Bone marrow (tissue), 2 donors: ENCODE results near the gene FOXRED2.

Experiments
- DNase-seq, 2 donors: peaks; one replicate each; lab custom pipeline; 2025; lab: John Stamatoyannopoulos, UW

Gene FOXRED2

DNA sequence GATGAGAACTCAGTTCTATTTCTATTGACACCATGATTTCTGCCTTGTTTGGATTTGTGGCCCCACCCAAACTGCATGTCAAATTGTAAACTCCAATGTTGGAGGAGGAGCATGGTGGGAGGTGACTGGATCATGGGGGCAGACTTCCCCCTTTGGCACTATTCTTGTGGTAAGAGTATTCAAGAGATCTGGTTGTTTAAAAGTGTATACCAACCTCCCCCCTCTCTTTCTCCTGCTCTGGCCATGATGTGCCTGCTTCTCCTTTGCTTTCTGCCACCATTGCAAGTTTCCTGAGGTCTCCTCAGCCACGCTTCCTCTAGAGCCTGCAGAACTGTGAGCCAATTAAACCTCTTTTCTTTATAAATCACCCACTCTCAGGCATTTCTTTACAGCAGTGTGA lies 7.9 kb upstream of the FOXRED2 start:
- no peak for DNase-seq

DNA sequence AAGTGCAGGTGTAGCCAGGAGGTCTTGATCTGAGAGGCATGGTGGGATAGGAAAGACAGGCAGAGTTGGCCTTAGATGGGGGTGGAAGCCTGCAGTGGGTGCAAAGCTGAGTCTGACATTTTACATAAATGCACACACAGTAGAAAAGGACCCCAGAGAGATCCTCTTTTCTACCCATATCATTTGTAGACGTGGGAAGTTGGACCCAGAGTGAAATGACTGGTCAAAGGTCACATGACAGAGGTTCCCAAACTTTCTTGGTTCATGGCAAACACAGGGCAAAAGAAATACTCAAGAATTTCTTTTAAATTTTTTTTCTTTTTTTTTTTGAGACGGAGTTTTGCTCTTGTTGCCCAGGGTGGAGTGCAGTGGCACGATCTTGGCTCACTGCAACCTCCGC lies 6.2 kb upstream of the FOXRED2 start:
- DNase-seq = no peak

DNA sequence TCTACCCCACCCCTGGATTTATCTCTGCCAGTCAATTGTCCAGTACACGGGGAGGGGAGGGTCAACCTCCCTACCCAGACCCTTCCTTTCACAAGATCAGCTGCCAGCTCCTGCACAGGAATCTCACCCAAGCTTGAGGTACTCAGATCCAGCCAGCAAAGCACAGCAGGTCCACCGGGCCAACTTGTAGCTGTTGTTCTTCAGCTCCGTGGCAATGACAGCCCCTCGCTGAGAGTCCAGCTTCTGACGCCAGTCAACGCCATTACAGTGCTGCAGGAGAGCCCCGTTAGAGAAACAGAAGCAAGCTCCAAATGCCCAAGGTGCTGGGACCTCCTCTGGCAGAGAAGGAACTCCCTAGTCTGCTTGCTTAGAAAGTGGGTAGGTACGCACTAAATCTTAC lies 5.5 kb upstream of the FOXRED2 start:
- no peak for DNase-seq

DNA sequence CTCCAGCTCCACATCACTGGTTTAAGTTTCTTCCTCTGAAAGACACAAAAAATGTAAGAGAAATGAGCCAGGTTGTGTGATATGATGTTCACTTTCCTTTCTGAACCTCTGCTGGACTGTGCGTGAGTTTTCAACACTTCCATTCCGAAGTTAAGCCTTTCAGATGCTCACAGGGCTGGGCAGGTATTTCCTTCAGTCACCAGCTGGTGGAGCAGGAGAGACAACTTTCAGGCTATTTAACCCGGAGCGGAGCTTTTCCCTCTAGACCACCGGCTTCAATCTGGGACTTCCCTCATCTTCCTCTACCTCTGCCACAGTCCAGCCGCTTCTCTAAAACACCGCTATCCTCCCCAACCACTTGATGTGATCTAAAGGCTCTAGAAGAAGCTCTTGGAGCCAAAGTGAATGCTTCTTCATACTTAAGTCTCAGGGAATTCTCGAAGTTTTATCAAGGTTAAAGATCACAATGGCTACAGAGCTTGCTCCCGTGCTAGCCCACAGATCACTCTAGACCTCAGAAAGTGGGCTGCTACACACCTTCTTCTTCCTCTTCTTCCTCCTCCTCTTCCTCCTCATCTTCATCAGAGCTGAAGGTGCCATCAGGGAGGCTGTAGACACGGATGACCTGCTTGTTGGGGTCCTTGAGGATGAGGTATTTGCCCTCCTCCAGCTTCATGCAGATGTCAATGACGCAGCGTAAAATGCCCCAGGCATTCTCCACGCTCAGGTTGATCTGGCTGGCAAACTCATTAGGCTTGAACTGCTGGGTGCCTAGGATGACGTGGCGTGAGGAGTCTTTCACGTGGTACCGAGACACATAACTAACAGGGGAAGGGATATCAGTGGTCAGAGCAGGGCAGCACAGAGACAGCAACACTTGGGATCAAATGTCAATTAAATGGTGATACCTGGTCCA lies 4.4 kb upstream of the FOXRED2 start:
- DNase-seq = peak; percentile 1 to 2

DNA sequence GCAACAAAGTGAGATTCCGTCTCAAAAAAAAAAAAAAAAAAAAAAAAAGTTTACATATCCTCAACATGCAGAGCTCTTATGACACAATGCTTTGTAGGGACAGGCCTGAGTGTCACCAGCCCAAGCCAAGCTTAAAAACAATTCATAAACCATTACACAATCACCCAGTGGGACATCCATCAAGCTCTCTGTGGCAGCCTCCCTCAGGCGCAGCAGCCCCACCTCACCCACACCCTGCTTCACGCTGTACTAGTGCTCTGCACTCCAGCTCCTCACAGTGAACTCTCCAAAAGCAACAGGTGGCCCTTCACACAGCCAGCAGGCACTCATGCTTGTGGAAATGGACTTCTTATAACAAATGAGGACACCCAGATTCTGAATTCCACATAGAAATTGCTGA lies 3.5 kb upstream of the FOXRED2 start:
- DNase-seq = no peak

DNA sequence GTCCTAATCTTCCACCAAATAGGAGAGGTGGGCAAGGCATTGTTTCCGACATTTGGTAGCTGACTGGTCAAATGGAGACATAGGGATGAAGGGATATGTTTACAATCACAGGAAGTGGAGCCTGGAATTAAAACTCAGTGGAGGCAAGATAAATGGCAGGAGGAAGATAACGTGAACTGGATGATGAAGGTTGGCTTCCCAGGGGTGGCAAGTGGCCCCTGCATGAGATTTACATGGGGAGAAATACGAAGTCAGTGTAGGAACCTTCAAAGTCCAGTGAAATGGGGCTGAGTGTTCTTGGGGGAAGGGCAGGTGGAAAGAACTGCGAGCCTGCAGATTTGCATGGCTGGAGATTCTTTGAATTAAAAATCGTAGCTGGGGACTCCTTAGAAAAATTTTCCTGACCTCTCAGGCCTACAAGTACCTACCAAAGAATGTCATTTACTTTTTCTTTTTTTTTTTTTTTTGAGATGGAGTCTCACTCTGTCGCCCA lies 724 bp upstream of the FOXRED2 start:
- DNase-seq = no peak

DNA sequence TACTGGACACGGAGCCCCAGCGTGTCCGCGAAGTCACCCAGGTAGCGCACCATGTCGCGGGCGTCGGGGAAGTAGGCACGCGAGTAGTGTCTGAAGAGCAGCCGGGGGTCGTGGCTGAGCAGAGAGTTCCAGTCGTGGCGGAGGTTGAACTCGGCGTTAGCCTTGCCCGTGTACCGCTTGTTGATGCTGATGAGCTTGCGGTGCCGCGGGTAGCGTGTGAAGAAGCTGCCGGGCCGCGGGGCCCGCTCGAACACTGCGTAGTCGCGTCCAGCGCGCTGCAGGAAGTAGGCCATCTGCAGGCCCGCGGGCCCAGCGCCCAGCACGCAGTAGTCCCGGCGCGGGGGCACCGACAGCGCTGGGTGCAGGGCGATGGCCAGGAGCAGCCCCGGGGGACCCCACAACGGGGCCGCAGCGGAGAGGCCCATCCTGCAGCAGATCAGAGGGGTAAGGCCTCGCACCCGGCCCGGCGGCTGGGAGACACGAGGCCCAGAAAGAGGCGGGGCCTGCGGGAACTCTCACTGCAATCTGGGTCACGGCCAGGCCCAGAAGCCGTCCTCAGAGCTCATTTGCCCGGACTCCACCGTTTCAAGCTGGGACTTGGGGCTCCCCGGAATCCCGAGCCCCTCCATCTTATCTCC lies 723 bp downstream of the FOXRED2 start:
- no peak for DNase-seq

DNA sequence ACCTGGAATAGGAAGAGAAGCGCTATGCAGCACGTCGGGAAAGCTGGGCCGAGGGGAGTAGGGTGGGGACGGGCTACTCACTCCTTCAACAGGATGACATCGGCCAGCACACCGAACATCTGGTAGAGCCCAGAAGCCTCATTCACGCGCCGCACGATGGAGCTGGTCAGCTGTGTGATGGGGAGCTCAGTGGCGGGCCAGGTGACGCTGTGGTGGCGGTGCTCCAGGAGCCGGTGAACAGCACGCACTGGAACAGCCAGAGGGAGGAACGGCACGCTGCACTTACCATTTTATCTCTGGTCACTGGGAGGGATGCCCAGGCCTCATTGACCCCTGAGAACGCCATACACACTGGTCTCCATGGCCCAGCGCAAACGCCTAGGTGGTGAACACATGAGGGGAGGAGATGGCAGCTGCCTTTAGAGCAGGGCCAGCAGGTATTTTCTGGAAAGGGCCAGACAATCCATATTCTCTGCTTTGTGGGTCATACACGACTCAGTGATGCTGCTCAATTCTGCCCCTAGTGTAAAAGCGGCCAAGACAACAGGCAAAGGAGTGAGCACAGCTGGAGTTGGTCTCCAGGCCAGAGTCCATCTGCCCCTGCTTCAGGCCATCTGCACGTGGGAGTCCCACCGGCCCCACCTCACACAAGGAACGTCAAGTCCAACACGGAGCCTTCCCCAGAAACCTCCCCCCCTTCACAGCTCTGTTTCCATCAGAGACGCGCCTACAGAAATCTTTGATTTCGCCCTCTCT lies 8.8 kb downstream of the FOXRED2 start:
- DNase-seq = no peak

DNA sequence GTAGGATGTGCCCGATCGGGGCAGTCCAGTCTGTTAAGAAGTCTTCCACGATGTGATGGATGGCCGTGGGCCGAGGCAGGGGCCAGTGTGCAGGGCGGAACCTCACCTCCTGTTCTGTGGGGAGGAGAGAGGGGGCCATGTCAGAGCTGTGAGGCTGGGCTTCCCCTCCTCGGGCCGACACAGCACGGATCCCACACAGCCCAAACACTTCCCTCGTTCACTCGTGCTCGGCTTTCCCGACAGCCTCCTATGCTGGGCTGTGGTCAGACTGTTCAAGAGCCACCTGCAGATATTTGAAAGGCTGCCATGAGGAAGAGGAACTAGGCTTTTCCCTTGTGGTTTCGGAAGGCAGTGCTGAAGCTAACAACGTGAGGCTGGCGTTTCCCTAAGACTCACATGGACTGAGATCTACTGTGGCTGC lies 13.1 kb downstream of the FOXRED2 start:
- peak; percentile 18 to 76 for DNase-seq

DNA sequence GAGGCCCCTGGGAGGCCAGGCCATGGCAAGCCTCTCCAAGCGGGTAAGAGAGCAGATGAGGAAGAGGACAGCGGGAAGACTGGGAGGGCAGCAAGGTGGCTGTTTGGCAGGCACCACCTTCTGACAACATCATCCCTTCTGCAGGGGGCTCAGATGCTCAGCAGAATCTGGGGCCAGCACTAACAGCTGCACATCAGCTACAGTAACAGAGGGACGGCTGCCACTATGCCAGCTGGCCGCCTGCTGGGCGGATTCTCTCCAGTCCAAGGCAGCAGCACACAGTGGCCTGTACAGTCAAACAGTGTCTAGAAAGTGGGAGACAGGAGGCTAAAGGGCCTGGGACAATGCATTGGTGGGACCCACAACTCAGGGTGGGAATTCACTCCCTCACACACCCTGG lies 14.7 kb downstream of the FOXRED2 start:
- DNase-seq = no peak

DNA sequence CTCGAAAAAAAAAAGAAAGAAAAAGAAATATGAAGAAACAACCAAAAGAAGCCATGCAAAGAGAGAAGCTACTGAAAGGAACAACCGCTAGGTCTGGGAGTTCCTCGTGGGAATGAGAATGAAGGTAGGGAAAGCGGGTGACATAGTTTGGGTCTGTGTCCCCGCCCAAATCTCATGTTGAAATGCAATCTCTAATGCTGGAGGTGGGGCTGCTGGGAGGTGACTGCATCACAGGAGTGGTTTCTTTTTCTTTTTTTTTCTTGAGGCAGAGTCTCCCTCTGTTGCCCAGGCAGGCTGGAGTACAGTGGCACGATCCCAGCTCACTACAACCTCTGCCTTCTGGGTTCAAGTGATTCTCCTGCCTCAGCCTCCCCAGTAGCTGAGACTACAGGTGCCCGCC lies 15.7 kb downstream of the FOXRED2 start:
- no peak for DNase-seq

DNA sequence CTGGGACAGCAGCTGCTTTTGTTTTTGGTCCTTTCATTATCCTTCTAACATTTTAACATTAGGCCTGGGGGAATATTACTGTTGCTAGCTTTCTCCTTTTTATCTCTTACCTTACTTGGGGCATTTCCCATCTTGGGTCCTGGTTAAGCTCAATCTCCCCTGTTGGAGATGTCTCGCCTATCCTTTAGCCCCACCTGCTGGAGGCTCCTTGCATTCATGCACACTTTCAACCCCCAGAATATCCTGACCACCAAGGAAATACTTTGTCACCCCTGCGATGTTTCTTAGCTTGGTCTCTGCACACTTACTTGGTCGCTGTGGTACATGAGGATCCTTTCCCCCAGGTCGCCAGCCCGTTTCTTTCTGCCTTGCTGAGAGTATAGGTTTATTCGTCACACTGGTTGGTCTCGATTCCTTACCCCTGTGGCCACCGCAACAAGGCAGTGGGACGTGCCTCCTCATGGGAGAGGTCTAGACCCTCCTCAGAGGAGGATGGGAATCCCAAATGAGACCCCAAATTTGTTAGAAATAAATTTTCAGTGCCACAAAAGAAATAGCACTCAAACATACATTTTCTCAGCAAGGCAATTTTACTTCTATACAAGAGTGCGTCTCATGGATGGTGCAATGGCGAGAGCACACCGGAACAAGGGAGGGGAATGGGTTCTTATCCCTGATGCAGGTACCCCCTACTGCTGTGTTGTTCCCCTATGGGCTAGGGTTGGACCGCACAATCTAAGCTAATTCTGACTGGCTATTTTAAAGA lies 20.0 kb downstream of the FOXRED2 start:
- DNase-seq = peak; percentile 10 to 36

DNA sequence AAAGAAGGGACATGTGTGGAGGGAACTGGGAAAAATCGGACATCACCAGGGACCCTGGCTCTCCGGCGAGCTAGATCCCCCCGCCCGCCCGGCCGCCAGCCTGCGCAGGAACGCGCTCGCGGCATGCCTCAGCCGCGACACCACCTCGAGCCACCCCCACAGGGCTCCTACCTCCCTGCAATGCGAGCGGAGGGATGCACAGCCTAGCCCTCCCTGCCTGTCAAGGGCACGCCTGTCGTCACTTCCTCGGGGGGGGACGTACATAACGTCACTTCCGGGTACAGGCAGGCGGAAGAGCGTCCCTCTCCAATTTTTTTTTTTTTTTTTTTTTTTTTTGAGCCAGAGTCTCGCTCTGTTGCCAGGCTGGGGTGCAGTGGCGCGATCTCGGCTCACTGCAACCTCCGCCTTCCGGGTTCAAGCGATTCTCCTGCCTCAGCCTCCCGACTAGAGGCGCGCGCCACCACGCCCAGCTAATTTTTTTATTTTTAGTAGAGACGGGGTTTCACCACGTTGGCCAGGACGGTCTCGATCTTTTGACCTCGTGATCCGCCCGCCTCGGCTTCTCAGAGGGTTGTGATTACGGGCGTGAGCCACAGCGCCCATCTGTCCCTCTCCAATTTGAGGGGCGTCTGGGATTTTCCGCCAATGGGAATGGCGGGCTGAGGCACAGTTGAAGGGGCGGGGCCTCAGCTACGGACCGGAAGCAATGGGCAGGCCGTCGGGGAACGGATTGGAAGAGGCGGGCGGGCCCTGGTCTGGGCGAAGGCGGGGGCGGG lies 25.3 kb downstream of the FOXRED2 start, which contains the start of gene TXN2:
Gene TXN2, minus strand, starts transcription at position 248 of the 776 bp plus-strand sequence. CDS start 803 bp downstream, outside the sequence.
- DNase-seq = peak; percentile 89 to 90

DNA sequence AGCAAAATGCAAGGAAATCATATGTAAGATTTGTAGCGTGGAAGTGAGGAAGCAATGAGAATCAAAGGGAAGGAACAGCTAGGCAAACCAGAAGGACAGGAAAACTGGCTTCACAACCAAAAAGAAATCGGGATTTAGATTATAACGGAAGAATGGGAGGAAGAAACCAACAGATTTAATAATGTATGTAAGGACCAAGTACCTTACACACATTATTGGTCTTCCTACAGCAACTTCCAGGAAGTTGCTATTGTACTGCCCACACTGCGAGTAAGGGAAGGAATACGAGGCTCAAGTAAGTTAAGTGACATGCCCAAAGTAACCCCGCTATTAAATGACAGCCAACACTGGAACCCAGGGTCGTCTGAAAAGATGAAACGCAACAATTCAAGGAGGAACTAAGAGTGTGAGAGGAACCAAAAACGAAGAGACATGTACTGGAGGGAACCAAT lies 25.9 kb downstream of the FOXRED2 start:
- peak in 1 of 2 donors; percentile 73 for DNase-seq

DNA sequence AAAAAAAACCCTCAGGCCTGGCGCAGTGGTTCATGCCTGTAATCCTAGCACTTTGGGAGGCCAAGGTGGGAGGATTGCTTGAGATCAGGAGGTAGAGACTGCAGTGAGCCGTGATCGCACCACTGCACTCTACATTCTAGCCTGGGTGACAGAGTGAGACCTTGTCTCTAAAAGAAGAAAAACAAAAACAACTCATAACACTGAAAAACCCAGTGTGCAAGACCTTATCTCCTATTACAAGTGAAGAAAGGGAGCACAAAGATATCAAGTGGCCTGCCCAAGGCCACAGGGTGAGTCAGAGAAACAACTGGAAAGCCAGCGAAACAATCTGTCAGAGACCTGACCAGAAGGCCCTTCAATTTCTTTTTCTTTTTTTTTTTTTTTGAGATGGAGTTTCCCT lies 27.9 kb downstream of the FOXRED2 start:
- DNase-seq = no peak

DNA sequence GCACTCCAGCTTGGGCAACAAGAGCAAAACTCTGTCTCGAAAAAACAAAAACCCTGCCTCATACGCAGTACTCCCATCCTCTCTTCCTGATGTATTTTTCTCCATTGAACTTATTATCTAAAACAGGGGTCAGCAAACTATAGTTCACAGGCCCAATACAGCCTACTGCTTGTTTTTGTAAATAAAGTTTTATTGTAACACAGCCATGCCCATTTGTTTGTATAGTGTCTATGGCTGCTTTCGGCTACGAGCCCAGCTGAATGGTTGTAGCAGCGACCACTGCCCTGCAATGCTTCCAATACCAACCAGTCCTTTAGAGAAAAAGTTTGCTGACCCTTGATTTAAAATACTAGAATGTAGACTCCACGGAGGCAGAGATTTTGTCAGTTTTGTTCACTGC lies 31.5 kb downstream of the FOXRED2 start:
- no peak for DNase-seq

DNA sequence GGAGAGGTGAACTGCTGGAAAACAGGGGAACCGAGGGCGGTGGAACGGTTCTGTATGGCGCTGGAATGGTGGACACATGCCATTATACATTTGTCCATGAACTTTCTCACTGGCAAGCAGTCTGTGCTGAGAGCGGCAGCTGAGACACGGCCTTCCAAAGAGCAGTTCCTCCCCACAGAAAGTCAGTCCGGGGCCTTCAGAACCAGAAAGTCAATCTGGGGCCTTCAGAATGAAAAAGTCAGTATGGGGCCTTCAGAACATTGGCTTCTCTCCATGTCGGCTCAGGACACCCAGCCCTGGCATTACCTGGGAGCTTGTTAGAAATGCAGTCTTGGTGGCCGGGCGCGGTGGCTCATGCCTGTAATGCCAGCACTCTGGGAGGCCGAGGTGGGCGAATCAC lies 34.2 kb downstream of the FOXRED2 start:
- DNase-seq = no peak

DNA sequence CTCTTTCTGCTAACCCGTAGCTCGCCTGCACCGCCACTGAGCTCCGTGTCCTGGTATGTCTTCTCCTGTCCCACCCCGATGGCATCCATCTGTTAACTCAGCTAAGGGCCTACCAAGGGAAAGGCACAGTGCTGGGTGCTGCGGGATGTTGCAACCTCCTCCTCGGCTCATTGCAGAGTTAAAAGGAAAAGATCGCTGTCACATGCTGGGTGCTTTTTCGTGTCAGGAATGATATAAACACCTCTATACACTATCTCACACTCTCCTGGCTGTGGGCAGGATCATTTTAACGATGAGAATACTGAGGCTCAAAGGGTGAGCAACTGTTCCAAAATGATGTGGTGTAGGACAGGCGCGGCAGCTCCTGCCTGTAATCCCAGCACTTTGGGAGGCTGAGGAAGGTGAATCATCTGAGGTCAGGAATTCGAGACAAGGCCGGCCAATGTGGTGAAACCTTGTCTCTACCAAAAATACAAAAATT lies 35.5 kb downstream of the FOXRED2 start:
- DNase-seq = no peak

DNA sequence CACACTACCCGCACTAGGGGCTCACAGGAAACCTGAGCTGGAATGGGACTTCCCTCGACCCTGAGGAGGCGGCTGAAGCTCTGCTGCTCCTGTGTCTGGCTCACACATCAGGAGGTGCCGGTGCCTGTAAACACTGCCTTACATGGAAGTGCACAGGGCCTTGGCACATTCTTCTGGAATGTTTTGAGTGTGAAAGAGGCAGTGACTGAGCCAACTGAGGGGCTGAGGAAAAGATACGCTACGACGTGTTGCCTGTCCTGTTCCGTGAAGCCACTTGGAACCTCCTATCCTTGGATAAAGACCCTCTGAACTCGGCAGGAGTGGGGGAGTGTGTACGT lies 35.9 kb downstream of the FOXRED2 start:
- DNase-seq = no peak

DNA sequence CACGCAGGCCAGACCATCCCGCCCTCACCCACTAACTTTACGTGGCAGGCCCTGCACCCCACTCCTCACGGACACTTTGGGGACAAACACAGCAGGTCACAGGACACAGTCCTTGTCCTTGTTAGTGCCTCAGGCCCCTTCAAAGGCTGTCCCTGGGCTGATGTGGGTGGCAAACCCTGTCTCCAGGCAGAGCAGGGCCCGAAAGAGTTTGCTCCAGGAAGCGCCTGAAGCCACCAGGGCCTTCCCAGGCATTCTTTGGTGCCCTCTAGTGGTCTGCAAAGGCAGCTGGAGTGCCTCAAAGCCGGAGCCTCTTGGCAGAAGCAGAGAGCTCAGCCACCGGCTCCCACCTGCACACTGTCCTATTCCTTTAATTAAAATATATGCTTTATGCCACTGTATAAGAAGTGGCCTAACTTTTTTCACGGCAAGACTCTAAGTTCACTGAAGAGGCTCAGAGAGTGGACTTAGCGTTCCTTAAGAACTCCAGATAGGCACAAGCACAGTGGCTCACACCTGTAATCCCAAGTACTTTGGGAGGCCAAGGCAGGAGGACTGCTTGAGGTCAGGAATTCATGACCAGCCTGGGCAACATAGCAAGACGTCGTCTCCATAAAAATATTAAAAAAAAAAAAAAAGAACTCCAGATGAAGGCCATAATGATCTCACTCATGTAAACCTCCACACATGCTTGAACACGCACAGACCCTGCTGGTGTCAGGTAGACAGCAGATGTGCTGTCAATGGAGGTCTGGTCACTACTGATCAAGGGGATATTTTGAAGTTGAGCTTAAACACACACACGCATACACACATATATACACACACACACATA lies 36.5 kb downstream of the FOXRED2 start:
- DNase-seq = peak; percentile 53 to 72
